ENCODE data around the gene TTC9C. TPM values are rescaled to one million over a fixed set of nuclear protein-coding genes. Genes with fewer than 3 reads are reported as not detected.

The TTC9C gene
- total and polyA plus RNA-seq, 2 of the 13 experiments (the other 11 are each of a cell fraction or from before 2014, with no cell fraction given), result 28.0 to 36.4 TPM

GRCh38 chr11:62726156-62726914 is 2.0 kb upstream of the TTC9C start:
- POLR2A ChIA-PET, result interaction anchor here (0.6 to 5.7 kb wide), 24 partner anchors 11 to 324 kb away, joined by 3 to 129 read pairs (median 10); partner anchors contain the start of genes B3GAT3, BSCL2, C11orf98 and CSKMT
- TF ChIP-seq, protein P1, sequence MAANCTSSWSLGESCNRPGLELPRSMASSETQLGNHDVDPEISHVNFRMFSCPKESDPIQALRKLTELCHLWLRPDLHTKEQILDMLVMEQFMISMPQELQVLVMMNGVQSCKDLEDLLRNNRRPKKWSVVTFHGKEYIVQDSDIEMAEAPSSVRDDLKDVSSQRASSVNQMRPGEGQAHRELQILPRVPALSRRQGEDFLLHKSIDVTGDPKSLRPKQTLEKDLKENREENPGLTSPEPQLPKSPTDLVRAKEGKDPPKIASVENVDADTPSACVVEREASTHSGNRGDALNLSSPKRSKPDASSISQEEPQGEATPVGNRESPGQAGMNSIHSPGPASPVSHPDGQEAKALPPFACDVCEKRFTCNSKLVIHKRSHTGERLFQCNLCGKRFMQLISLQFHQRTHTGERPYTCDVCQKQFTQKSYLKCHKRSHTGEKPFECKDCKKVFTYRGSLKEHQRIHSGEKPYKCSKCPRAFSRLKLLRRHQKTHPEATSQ (CRISPR knock-in tag; IDR thresholded peaks at IDR 0.05; ENCODE audit: borderline replicate concordance), result no peak
- TF ChIP-seq ZNF501 (CRISPR knock-in tag; IDR thresholded peaks at IDR 0.05), result 0 out of 2 replicates have a peak, but pooled peaks have one; percentile 32
- TF ChIP-seq THAP7 (CRISPR knock-in tag; IDR thresholded peaks at IDR 0.05), result no peak
- 0 out of 2 replicates have a peak, but pooled peaks have one; percentile 30 for TF ChIP-seq GABPB1 (CRISPR knock-in tag; IDR thresholded peaks at IDR 0.05)
- TF ChIP-seq AFF4 (CRISPR knock-in tag; IDR thresholded peaks at IDR 0.05), result no peak
- TF ChIP-seq GTF2F1 (IDR thresholded peaks at IDR 0.05; ENCODE audit: low read length), result no peak
- no peak for TF ChIP-seq ZNF460 (CRISPR knock-in tag; IDR thresholded peaks at IDR 0.05; ENCODE audit: borderline replicate concordance)
- no peak for TF ChIP-seq PHF21A (CRISPR knock-in tag; IDR thresholded peaks at IDR 0.05)
- TF ChIP-seq HOXA7 (CRISPR knock-in tag; IDR thresholded peaks at IDR 0.05), result no peak
- no peak for TF ChIP-seq NFYB (CRISPR knock-in tag; IDR thresholded peaks at IDR 0.05)
- TF ChIP-seq HIVEP1 (CRISPR knock-in tag; IDR thresholded peaks at IDR 0.05), result 0 out of 2 replicates have a peak, but pooled peaks have one; percentile 51
- no peak for TF ChIP-seq HMG20A (CRISPR knock-in tag; IDR thresholded peaks at IDR 0.05; ENCODE audit: borderline replicate concordance)
- TF ChIP-seq, protein P2, sequence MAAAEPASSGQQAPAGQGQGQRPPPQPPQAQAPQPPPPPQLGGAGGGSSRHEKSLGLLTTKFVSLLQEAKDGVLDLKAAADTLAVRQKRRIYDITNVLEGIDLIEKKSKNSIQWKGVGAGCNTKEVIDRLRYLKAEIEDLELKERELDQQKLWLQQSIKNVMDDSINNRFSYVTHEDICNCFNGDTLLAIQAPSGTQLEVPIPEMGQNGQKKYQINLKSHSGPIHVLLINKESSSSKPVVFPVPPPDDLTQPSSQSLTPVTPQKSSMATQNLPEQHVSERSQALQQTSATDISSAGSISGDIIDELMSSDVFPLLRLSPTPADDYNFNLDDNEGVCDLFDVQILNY (CRISPR knock-in tag; conservative IDR thresholded peaks at IDR 0.05), result no peak
- TF ChIP-seq ZNF652 (CRISPR knock-in tag; IDR thresholded peaks at IDR 0.05; ENCODE audit: borderline replicate concordance, low read depth), result no peak
- TF ChIP-seq RFXAP (CRISPR knock-in tag; IDR thresholded peaks at IDR 0.05; ENCODE audit: borderline replicate concordance), result no peak

More at GRCh38 chr11:62726156-62726914, 2.0 kb upstream of the TTC9C start:
- Histone ChIP-seq H3K4me2 (ENCODE audit: low read depth, low read length) (peak overlapping the region; percentile 85), H3K4me1 (ENCODE audit: insufficient read depth, low read length) (peaks cover 54% of the 10 kb centered on the region), H2AFZ (ENCODE audit: low read length) (no peak overlapping the region), H3K79me2 (ENCODE audit: insufficient read depth, low read length) (peaks cover 73% of the 10 kb centered on the region), H4K20me1 (ENCODE audit: insufficient read depth, low read length) (peaks cover 30% of the 10 kb centered on the region), H3K27ac (ENCODE audit: extremely low read length, insufficient read depth, low read length) (peak overlapping the region; percentile 99), H3K27me3 (ENCODE audit: control insufficient read depth in 1 of 2, insufficient read depth in 2 of 2, low read length in 2 of 2) (peaks cover 0 to 3% of the 10 kb centered on the region in 2 experiments; a peak in 1 of 5 replicates), H3K4me3 (replicated peaks in 1 of 3; ENCODE audit: insufficient read depth in 1 of 3, low read depth in 2 of 3, low read length in 3 of 3) (peak overlapping the region; percentile 85 to 94 (median 91)), H3K36me3 (replicated peaks in 1 of 2; ENCODE audit: control insufficient read depth in 1 of 2, insufficient read depth in 2 of 2, low read length in 2 of 2) (peaks cover 2 to 34% of the 10 kb centered on the region in 2 experiments), H3K9ac (ENCODE audit: insufficient read depth, low read depth, low read length) (peak overlapping the region; percentile 95), H3K9me3 (ENCODE audit: low read length) (no peaks in the 10 kb centered on the region)
- CTCF ChIA-PET (ENCODE audit: low intra/inter-chr PET ratio, low total read pairs), result no interaction called here
- no TSS peak for BruUV-seq (replicated peaks)
- in situ Hi-C loops (cut with HindIII; ENCODE audit: extremely low pct_ligation_motif_present, low pct_unique_long_range_greater_than_20kb) (no loop called here), intact Hi-C loops (cut with micrococcal nuclease; ENCODE audit: unreplicated experiment) (loop anchor here (5.0 kb wide), 1 partner anchor 116 kb away; no protein-coding TSS in a partner anchor)
- FAIRE-seq (no peak), ATAC-seq (no peak), DNase-seq (ENCODE audit: low spot score) (no peak)
- WGBS (ENCODE audit: low lambda C conversion rate), result 2% methylated on average over 19 of the region's 51 CpGs
